ENCODE measurements around the gene RPTOR.

RPTOR gene

GRCh38 chr17:80787881-80788280 is 243.2 kb downstream of the RPTOR start:
- H3K9ac ChIP-seq (ENCODE audit: low read length in 5 of 5): no peak overlapping the region
- no peaks in the 10 kb centered on the region for H3K9me3 ChIP-seq (ENCODE audit: control insufficient read depth in 5 of 5, low read length in 5 of 5)
- H3K27me3 ChIP-seq (ENCODE audit: control insufficient read depth in 5 of 5, insufficient read depth in 4 of 5, low read length in 5 of 5): no peaks in the 10 kb centered on the region
- H3K4me1 ChIP-seq (ENCODE audit: control insufficient read depth in 5 of 5, insufficient read depth in 5 of 5, low read length in 5 of 5): peaks cover 11 to 37% (median 32%) of the 10 kb centered on the region in 5 donors
- peaks cover 0 to 4% (median 2%) of the 10 kb centered on the region in 5 donors for H3K36me3 ChIP-seq (ENCODE audit: control insufficient read depth in 5 of 5, insufficient read depth in 5 of 5, low read length in 5 of 5)
- no peak overlapping the region for H3K4me3 ChIP-seq (ENCODE audit: low read depth in 1 of 5, low read length in 5 of 5)
- no peak overlapping the region for H3K27ac ChIP-seq (ENCODE audit: low read depth, low read length)

DNA sequence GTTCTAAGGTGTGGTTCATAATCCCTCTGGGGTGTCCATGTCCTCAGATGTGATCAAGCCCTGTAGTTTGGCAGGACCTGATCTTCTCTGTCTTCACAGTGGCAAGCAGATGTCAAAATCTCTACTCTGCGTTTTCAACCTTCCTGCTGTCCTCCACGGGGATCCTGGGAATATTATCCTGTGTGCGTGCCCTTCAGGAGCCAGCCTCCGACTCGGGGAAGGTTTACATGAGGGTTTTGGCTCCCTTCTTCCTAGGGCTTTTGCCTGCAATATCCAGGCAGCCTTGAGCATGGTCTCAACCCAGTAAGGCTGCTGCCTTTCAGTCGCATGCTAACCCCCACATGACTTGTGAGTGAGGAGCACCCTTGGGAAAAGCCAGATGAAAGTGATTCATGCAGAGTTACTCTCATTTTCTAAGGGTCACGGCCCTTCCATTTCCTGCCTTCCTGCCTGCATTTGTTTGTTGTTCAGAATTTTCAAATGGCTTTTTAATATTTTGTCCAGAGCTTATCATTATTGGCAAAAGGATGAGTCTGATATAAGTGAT is 244.8 kb downstream of the RPTOR start:
- Histone ChIP-seq H3K27ac (ENCODE audit: low read depth, low read length) (peak overlapping the region; percentile 24), H3K4me3 (ENCODE audit: low read depth in 1 of 5, low read length in 5 of 5) (no peak overlapping the region), H3K27me3 (ENCODE audit: control insufficient read depth in 5 of 5, insufficient read depth in 4 of 5, low read length in 5 of 5) (no peaks in the 10 kb centered on the region)

DNA sequence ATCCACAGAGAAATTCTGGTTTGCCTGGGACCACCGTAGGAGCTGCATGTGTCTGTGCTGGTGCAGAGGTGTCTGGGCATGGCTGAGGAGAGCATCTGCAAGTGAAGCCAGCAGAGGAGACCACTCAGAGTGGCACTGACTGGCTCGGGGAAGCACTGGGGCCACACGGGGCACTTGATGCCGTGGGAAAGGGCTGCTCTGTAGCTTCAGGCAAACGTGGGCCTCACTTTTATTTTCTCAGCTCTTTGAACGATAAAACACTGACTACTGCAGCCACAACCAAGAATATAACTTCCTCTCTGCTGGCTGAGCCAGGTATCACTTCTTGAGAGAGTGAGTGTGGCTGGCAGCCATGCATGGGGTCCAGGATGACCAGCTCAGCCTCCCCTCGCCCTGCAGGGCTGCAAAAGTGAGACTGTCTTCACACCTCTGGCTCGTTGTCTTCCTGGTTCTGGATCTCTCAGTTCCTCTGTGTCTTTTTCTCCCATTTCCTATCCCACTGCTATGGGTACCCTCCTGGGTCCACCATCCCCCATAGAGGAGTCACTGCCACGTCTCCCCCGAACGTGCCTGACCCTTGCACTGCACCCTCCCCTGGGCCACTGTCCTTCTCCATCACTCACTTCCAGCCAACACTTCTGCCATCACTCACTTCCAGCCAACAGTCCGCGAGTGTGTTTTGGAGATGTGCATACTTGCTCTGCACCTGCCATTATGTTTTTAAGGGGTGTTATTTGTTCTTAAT is 245.6 kb downstream of the RPTOR start:
- Histone ChIP-seq H3K27ac (ENCODE audit: low read depth, low read length) (peak overlapping the region; percentile 19), H3K4me1 (ENCODE audit: control insufficient read depth in 5 of 5, insufficient read depth in 5 of 5, low read length in 5 of 5) (peaks cover 11 to 36% (median 30%) of the 10 kb centered on the region in 5 donors), H3K9ac (ENCODE audit: low read length in 5 of 5) (peak overlapping the region in 1 of 5 donors; percentile 23), H3K4me3 (ENCODE audit: low read depth in 1 of 5, low read length in 5 of 5) (no peak overlapping the region), H3K9me3 (ENCODE audit: control insufficient read depth in 5 of 5, low read length in 5 of 5) (no peaks in the 10 kb centered on the region), H3K27me3 (ENCODE audit: control insufficient read depth in 5 of 5, insufficient read depth in 4 of 5, low read length in 5 of 5) (no peaks in the 10 kb centered on the region), H3K36me3 (ENCODE audit: control insufficient read depth in 5 of 5, insufficient read depth in 5 of 5, low read length in 5 of 5) (peaks cover 0 to 4% (median 2%) of the 10 kb centered on the region in 5 donors)

More for the DNA sequence above, 244.8 kb downstream of the RPTOR start:
- H3K9ac ChIP-seq (ENCODE audit: low read length in 5 of 5): peak overlapping the region in 2 of 5 donors; percentile 28 to 46
- peaks cover 0 to 4% (median 2%) of the 10 kb centered on the region in 5 donors for H3K36me3 ChIP-seq (ENCODE audit: control insufficient read depth in 5 of 5, insufficient read depth in 5 of 5, low read length in 5 of 5)
- H3K4me1 ChIP-seq (ENCODE audit: control insufficient read depth in 5 of 5, insufficient read depth in 5 of 5, low read length in 5 of 5): peaks cover 11 to 36% (median 30%) of the 10 kb centered on the region in 5 donors
- no peaks in the 10 kb centered on the region for H3K9me3 ChIP-seq (ENCODE audit: control insufficient read depth in 5 of 5, low read length in 5 of 5)

DNA sequence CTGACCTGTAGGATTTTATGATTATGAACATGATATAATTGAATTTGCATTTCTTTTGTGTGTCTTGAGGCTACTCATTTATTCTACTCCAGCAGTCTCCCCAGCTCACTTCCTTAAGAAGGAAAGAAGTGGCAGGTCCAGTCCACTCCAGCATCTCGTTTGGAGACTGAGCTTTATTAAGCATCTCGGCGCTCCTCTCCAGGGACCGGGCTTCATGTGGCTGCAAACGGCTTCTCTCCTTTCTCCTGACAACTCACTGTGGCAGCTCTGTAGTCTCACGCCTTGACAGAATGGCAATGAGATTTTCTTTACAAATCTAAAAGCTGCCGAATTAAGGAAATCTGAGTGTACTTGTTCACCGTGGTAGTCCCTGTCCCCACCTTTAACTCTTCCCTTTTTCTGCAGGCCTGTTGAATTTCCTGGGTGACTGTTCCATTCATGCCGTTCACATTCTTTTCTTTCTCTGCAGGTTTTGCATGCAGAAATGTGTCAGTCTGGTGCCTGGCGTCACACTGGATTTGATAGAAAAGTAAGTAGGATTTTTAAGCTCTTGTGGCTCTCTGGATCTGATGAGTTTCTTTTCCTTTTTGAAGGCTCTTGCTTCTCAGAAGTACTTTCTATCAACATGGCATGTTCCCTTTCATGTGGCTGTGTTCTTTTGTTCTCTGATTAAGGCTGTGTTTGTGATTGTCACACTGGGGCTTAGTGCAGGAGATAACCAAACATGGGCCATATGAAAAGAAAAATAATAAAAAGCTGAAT is 246.5 kb downstream of the RPTOR start:
- Histone ChIP-seq H3K9me3 (ENCODE audit: control insufficient read depth in 5 of 5, low read length in 5 of 5) (no peaks in the 10 kb centered on the region), H3K27me3 (ENCODE audit: control insufficient read depth in 5 of 5, insufficient read depth in 4 of 5, low read length in 5 of 5) (no peaks in the 10 kb centered on the region), H3K4me1 (ENCODE audit: control insufficient read depth in 5 of 5, insufficient read depth in 5 of 5, low read length in 5 of 5) (peaks cover 11 to 37% (median 30%) of the 10 kb centered on the region in 5 donors), H3K9ac (ENCODE audit: low read length in 5 of 5) (no peak overlapping the region), H3K36me3 (ENCODE audit: control insufficient read depth in 5 of 5, insufficient read depth in 5 of 5, low read length in 5 of 5) (peaks cover 0 to 4% (median 2%) of the 10 kb centered on the region in 5 donors), H3K27ac (ENCODE audit: low read depth, low read length) (no peak overlapping the region), H3K4me3 (ENCODE audit: low read depth in 1 of 5, low read length in 5 of 5) (no peak overlapping the region)

- peak overlapping the region in 2 of 5 donors; percentile 12 to 13 for H3K4me3 ChIP-seq (ENCODE audit: low read depth in 1 of 5, low read length in 5 of 5)
- peaks cover 0 to 4% (median 2%) of the 10 kb centered on the region in 5 donors for H3K36me3 ChIP-seq (ENCODE audit: control insufficient read depth in 5 of 5, insufficient read depth in 5 of 5, low read length in 5 of 5)
- peaks cover 11 to 37% (median 30%) of the 10 kb centered on the region in 5 donors for H3K4me1 ChIP-seq (ENCODE audit: control insufficient read depth in 5 of 5, insufficient read depth in 5 of 5, low read length in 5 of 5)
- H3K27ac ChIP-seq (ENCODE audit: low read depth, low read length): no peak overlapping the region
- no peaks in the 10 kb centered on the region for H3K9me3 ChIP-seq (ENCODE audit: control insufficient read depth in 5 of 5, low read length in 5 of 5)
- H3K27me3 ChIP-seq (ENCODE audit: control insufficient read depth in 5 of 5, insufficient read depth in 4 of 5, low read length in 5 of 5): no peaks in the 10 kb centered on the region
- no peak overlapping the region for H3K9ac ChIP-seq (ENCODE audit: low read length in 5 of 5)
Measured at GRCh38 chr17:80791758-80792284, 247.2 kb downstream of the RPTOR start.

- Histone ChIP-seq H3K9ac (ENCODE audit: low read length in 5 of 5) (no peak overlapping the region), H3K27me3 (ENCODE audit: control insufficient read depth in 5 of 5, insufficient read depth in 4 of 5, low read length in 5 of 5) (no peaks in the 10 kb centered on the region), H3K4me1 (ENCODE audit: control insufficient read depth in 5 of 5, insufficient read depth in 5 of 5, low read length in 5 of 5) (peaks cover 11 to 37% (median 30%) of the 10 kb centered on the region in 5 donors), H3K4me3 (ENCODE audit: low read depth in 1 of 5, low read length in 5 of 5) (no peak overlapping the region), H3K27ac (ENCODE audit: low read depth, low read length) (no peak overlapping the region), H3K36me3 (ENCODE audit: control insufficient read depth in 5 of 5, insufficient read depth in 5 of 5, low read length in 5 of 5) (peaks cover 0 to 4% (median 2%) of the 10 kb centered on the region in 5 donors), H3K9me3 (ENCODE audit: control insufficient read depth in 5 of 5, low read length in 5 of 5) (no peaks in the 10 kb centered on the region)
Measured at GRCh38 chr17:80792373-80792781, 247.7 kb downstream of the RPTOR start.

DNA sequence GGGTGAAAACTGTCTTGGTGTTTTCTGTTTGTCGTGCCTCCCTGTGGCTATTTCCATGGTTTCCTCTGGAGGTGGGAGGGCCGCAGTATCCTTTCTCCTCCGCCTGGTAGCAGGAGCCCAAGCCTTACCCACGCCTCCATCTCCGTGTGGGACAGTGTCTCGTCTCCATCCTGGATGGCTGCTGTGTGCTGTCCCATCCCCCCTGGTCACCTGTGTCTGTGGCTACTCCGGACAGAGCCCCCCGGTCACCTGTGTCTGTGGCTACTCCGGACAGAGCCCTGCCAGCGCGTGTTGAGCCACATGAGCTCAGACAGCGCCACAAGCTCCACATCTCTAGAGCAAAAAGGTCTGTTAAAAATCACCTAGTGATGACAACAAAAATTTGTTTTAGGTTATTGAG is 248.8 kb downstream of the RPTOR start:
- Histone ChIP-seq H3K9me3 (ENCODE audit: control insufficient read depth in 5 of 5, low read length in 5 of 5) (no peaks in the 10 kb centered on the region), H3K36me3 (ENCODE audit: control insufficient read depth in 5 of 5, insufficient read depth in 5 of 5, low read length in 5 of 5) (peaks cover 2 to 8% (median 4%) of the 10 kb centered on the region in 5 donors), H3K4me1 (ENCODE audit: control insufficient read depth in 5 of 5, insufficient read depth in 5 of 5, low read length in 5 of 5) (peaks cover 11 to 37% (median 30%) of the 10 kb centered on the region in 5 donors), H3K27ac (ENCODE audit: low read depth, low read length) (no peak overlapping the region), H3K4me3 (ENCODE audit: low read depth in 1 of 5, low read length in 5 of 5) (no peak overlapping the region), H3K9ac (ENCODE audit: low read length in 5 of 5) (no peak overlapping the region), H3K27me3 (ENCODE audit: control insufficient read depth in 5 of 5, insufficient read depth in 4 of 5, low read length in 5 of 5) (no peaks in the 10 kb centered on the region)

DNA sequence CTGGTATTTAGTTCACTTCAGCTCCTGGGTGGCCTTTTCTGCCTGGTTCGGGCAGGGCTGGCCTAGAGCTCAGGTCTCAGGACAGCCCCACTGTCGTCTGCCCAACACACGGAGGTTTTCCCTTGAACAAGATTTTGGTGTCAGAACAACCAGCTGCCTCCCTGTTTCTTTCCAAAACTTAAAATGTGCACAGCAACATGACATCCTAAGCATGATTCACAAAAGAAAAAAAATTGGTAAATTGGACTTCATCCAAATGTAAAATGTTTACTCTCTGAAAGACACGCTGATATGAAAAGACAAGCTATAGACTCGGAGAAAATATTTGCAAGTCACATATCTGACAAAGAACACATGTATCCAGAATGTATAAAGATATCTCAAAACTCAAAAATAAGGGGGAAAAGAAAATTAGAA is 249.2 kb downstream of the RPTOR start:
- Histone ChIP-seq H3K4me1 (ENCODE audit: control insufficient read depth in 5 of 5, insufficient read depth in 5 of 5, low read length in 5 of 5) (peaks cover 11 to 37% (median 27%) of the 10 kb centered on the region in 5 donors), H3K27me3 (ENCODE audit: control insufficient read depth in 5 of 5, insufficient read depth in 4 of 5, low read length in 5 of 5) (no peaks in the 10 kb centered on the region), H3K27ac (ENCODE audit: low read depth, low read length) (no peak overlapping the region), H3K9me3 (ENCODE audit: control insufficient read depth in 5 of 5, low read length in 5 of 5) (no peaks in the 10 kb centered on the region), H3K9ac (ENCODE audit: low read length in 5 of 5) (no peak overlapping the region), H3K4me3 (ENCODE audit: low read depth in 1 of 5, low read length in 5 of 5) (no peak overlapping the region), H3K36me3 (ENCODE audit: control insufficient read depth in 5 of 5, insufficient read depth in 5 of 5, low read length in 5 of 5) (peaks cover 2 to 9% (median 4%) of the 10 kb centered on the region in 5 donors)

- Histone ChIP-seq H3K9me3 (ENCODE audit: control insufficient read depth in 5 of 5, low read length in 5 of 5) (no peaks in the 10 kb centered on the region), H3K36me3 (ENCODE audit: control insufficient read depth in 5 of 5, insufficient read depth in 5 of 5, low read length in 5 of 5) (peaks cover 2 to 9% (median 4%) of the 10 kb centered on the region in 5 donors), H3K27ac (ENCODE audit: low read depth, low read length) (no peak overlapping the region), H3K4me1 (ENCODE audit: control insufficient read depth in 5 of 5, insufficient read depth in 5 of 5, low read length in 5 of 5) (peaks cover 6 to 31% (median 23%) of the 10 kb centered on the region in 5 donors), H3K4me3 (ENCODE audit: low read depth in 1 of 5, low read length in 5 of 5) (no peak overlapping the region), H3K9ac (ENCODE audit: low read length in 5 of 5) (no peak overlapping the region), H3K27me3 (ENCODE audit: control insufficient read depth in 5 of 5, insufficient read depth in 4 of 5, low read length in 5 of 5) (no peaks in the 10 kb centered on the region)
Measured at GRCh38 chr17:80794281-80795089, 249.8 kb downstream of the RPTOR start.

All from subcutaneous abdominal adipose tissue (tissue), 5 donors.